Left ventricle myocardium superior (tissue), 1 donor: ENCODE measurements around the gene CARF. TPM values are rescaled to one million over a fixed set of nuclear protein-coding genes. Genes with fewer than 3 reads are reported as not detected.

Experiments
- ATAC-seq: fragments of 200-7000 bp; cut with Tn5 transposase; one replicate; pipeline ENCODE4 v1.9.1; 2020; ENCODE audit warnings: mild to moderate bottlenecking, moderate library complexity
- DNase-seq: peaks from one replicate; pipeline ENCODE4 v3.0.0-alpha.2; 2020
- intact Hi-C: fragments of 100-400 bp; cut with micrococcal nuclease; formaldehyde crosslinking; loops from one replicate; pipeline ENCODE4 v1.11.0; 2022
- total RNA-seq: library from RNA; stranded (reverse); fragmentation: NEBNext Ultra II Directional; extraction: Animal tissue kit (Norgen Biotek cat#: 25700); gene quantifications from one replicate; pipeline ENCODE4 v1.2.1, GENCODE V29; 2021
- donor health status: DM: no; HTN: yes; CAD: no; lungs with severe emphysema.

Gene CARF
- total RNA-seq, 1 donor from 2014 or later: 5.3 TPM

DNA sequence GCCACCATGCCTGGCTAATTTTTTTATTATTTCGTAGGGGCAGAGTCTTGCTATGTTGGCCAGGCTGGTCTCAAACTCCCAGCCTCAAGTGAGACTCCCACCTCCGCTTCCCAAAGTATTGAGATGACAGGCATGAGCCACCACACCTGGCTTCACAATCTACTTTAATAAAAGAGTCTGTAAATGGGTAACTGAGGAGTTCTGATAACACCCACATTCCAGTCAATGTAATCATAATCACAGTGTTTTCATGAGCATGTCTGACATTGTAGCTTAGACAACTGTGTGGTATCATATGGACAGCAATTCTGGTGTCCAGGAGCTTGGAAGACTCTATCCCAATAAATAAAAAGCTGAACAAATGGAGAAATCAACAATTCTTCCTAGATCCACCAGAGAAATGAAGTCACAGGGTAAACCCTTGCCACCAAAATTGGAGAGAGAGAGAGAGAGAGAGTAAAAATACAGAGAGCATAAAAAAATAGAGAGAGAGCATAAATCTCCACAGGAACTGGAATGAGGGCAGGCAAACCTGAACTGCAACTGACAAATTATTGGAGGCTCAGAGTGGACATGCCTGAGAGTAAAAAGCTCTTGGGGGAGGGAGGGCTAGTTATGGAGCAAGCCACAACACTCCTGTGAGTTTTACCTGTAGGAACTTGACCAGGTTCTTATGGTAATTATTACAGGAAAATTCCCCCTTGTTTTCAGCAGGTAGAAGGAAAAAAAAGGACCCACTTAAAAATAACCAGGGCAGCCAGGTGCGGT lies 90.2 kb downstream of the CARF start:
- intact Hi-C loops: no loop called here
- no peak for DNase-seq
- no peak for ATAC-seq

DNA sequence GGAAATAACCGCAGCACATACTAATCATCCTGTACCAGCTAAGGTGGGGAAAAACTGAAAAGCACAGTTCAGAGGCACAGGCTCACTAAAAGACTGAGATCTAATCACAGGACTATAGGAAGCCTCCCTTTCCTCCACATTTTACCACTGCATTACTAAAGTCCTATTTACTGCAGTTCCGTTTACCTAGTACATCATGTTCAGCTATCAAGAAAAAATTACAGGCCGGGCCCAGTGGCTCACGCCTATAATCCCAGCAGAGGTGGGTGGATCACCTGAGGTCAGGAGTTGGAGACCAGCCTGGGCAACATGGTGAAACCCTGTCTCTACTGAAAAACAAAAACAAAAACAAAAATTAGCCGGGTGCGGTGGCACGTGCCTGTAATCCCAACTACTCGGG lies 91.6 kb downstream of the CARF start:
- ATAC-seq (no peak), DNase-seq (no peak)
- intact Hi-C loops: no loop called here

DNA sequence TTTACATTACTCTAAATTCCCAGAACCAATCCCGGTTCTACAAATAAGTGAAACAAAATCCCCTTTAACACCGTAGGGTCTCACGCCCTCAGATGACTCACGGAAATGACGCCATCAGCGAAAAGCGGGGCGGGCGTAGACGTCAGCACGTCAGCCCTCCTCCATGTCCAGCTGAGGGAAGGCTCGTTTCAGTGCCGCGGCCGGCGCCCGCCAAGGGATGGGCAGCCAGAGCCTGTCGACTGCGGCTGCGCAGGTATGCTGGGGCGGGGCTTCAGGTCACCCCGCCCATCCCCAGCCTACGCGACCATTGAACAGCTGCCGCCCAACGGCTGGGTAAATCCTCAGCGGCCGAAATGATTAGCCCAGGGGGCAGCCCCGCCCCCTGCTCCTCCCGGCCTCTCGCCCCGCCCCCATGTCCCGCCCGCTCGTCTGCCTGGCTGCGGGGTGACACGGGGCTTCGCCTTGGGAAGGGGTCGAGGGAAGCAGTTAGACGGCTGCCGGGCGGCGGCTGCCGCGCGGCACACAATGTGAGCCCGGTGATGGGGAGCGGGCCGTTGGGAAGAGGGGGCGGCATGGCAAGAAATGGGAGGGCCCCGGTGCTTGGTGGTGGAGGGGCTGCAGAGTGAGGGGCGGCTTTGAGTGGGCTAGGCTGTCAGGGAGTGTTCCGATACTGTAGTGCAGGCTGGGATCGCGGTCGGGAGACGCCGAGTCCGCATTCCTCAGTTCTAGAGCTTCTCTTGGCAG lies 102.6 kb downstream of the CARF start, which contains the start of gene NBEAL1:
Gene NBEAL1, plus strand, starts transcription at position 420 of the 744 bp plus-strand sequence. CDS start 1,510 bp downstream, outside the sequence.
- ATAC-seq: peak; percentile 98
- intact Hi-C loops: no loop called here

DNA sequence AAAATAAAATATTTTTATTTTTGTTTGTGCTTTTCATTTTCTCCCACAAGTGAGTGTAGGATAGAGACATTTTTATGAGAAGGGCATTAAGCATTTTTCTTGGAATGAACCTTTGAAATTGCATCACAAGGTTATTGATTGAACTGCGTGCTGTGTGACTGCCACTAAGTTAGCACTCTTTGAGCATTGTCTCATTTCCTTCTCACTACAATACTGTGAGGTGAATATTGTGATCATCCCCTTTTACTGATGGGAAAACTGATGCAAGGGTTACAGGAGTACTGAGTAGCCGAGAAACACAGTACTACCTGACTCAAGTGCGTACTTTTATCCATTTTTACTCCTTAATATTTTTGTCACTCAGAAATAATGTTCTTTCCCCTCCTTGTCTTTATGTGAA lies 104.6 kb downstream of the CARF start:
- intact Hi-C loops: no loop called here
- DNase-seq: no peak
- no peak for ATAC-seq

More for the DNA sequence above, 102.6 kb downstream of the CARF start, which contains the start of gene NBEAL1:
- peak; percentile 99 for DNase-seq

DNA sequence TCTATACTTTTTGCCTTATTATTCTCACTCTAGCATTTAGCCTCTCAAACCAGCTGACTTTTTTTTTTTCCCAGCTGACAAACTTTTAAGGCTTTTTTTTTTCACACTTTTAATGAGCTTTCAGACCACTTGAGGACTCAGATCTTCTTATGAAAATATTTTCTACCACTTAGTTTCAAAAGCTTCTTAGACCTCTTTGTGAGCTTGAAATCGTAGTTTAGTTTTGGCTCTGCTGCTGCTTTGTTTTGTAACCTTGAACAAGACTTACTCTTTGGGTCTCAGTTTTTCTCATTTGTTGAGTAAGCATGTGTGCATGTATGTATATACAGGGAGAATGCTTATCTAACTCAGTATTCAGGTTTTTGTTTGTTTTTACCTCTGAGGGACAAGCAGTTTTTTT lies 106.1 kb downstream of the CARF start:
- no peak for DNase-seq
- intact Hi-C loops: no loop called here
- no peak for ATAC-seq

DNA sequence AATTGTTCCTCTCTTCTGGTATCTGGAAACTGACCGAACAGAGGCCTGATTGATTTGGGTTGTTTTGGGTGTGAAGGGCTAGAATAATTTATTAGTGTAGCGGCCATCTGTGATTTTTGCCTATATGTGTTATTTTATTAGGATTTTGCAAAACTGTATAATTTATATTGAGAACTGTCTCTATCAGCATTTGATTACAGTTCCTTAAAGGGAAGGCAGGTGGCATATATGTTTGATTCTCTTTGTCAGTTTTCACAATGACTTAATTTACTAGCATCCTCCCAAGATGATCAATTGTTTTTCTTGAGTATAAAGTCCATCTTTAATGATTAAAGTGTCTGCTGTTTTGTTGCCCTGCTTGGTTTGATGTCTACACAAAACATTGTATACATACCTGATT lies 107.1 kb downstream of the CARF start:
- DNase-seq: no peak
- no peak for ATAC-seq
- intact Hi-C loops: no loop called here

DNA sequence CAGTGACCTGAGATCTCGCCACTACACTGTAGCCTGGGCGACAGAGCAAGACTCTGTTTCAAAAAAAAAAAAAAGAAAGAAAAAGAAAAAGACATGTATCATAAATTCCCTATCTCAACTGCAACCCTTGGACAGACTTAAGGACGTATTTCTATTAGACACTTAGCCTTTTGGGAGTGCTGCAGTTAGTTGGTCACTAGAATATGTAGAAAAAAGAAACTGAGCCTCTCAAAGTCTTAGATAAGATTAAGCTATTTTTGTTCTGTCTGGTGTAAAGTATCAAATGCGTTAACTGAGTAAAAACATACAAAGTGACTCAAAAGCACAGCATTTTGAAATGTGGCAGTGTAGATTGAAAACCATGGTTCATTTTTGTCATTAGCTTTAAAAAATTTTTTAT lies 109.9 kb downstream of the CARF start:
- ATAC-seq (peak; percentile 50), DNase-seq (no peak)
- intact Hi-C loops: no loop called here

DNA sequence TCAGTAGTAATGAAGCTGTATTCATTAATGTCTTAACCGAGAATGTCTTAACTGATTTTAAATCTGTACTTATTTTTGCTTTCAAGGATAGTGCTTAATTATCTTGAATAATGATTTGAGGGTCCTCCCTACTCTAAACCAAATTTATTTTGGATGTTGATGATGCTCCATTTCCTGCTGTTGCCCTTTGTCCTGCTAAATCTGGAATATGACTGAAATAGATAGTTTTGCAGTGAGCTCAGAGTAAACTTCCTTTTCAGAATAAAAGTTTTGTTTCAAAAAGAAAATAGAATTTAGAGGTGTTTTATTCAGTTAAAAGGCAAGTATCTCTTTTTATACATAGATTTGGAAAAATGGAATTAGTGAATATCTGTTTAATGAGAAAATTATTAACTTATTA lies 110.7 kb downstream of the CARF start:
- no peak for DNase-seq
- ATAC-seq: peak; percentile 57
- intact Hi-C loops: no loop called here

DNA sequence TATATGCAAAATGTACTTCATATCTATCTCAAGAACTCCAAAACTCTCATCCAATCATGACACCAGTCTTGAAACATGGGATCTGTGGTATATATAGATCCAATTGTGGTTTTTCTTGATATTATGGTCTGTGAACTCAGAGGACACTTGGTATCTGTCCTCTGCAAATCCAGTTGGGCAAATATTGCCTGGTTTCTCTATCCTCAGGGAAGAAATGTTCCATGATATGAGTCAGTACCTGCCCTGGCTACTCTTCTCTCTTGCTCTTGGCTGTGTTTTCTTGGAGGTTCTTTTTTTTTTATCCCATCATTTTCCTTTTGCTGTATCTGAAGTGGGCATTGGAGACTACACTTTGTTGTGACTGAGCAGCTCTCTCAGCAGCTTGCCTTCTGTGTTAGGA lies 113.5 kb downstream of the CARF start:
- no peak for DNase-seq
- intact Hi-C loops: no loop called here
- no peak for ATAC-seq

DNA sequence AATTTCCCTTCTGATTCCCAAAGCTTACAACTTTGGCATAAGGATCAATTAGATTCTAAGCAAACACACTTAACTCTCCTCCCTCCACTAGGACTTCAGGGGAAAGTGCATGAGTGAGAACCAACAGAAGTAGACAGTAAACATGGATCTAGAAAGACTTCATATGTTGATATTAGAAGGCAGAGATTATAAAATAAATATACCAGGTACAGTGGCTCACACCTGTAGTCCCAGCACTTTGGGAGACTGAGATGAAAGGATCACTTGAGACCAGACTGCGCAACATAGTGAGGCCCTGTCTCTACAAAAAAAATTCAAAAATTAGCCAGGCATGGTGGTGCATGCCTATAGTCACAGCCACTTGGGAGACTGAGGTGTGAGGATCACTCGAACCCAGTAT lies 118.5 kb downstream of the CARF start:
- ATAC-seq (no peak), DNase-seq (no peak)
- intact Hi-C loops: no loop called here

DNA sequence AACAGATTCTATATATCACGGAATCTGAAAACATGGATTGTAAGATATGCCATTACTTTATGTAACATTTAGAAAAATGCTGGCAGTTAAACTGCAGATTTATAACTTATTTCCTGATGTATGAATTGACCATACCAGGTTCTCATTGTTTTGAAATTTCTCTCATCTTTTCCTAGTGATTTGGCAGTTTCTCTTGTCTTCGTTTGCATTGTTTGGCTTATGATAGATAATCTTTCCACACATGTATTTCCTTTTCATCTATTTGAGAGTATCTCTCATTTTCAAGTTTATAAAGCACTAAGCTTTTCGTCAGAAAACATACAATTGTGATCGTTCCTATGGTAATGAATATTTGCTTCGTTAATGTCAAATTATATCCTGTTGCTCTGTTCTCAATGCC lies 118.9 kb downstream of the CARF start:
- intact Hi-C loops: no loop called here
- DNase-seq (no peak), ATAC-seq (no peak)

DNA sequence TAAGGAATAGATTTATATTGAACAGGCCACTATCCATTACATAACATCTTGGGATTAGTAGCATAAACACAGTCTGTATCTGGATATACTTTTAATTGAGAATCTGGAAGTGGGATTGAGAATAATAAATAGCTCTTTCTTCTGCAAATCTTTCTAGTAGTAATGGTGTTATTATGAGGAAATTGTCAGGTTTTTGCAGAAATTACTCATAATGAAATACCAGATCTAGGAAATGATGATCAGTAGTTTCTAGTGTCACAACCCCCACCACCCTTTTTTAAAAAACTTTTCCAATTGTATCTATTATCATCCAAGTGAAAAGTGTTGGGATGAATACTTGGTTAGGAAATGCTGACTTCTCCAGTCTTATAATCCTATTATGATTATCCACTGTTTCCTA lies 121.3 kb downstream of the CARF start:
- intact Hi-C loops: no loop called here
- ATAC-seq (no peak), DNase-seq (no peak)

DNA sequence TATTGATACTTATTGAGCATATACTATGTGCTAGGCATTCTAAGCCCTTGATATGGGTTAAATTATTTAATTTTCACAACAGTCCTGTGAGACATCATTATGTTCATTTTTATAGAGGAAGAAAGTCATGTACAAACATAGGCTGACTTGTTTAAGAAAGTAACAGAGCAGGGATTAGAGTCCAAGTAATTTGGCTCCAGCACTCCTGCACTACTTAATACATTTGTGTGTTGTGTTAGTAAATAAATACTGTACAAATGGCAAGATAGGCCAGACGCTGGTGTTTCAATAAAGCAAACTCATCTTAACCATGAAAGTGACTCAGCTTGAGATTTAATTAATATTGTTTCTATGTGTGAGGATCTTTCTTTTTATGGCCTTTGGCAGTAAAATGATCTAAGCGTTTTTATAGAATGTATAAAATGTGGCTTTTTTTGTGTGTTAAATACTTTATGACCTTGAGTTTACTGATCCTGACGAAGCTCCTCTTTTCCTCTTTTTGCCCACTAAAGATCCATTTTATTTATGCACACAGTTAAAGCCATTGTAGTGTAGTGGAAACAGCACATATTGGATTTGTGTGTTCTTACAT lies 123.9 kb downstream of the CARF start:
- DNase-seq (no peak), ATAC-seq (no peak)
- intact Hi-C loops: no loop called here

Other genes with a start within 250 kb of the CARF start
- 6.9 TPM for gene ICA1L, start 40.5 kb upstream of the CARF start, total RNA-seq
- 64.4 TPM for gene WDR12, start 602 bp upstream of the CARF start, total RNA-seq
- 16.4 TPM for gene NBEAL1, start 102.6 kb downstream of the CARF start, total RNA-seq